IMR-90 (cell line): ENCODE results near the gene IL4R. TPM values are rescaled to one million over a fixed set of nuclear protein-coding genes. Genes with fewer than 3 reads are reported as not detected.

ENCODE experiments used
- ATAC-seq: fragments of 200-7000 bp; cut with Tn5 transposase; 2 replicates; pipeline ENCODE4 v1.9.1; 2020; ENCODE audit warnings: low read depth, mild to moderate bottlenecking, moderate library complexity
- BruUV-seq: library from RNA; stranded (reverse); fragments of 400-500 nt; replicated peaks from 2 replicates; lab custom pipeline; 2021; lab: Mats Ljungman, UMichigan
- CTCF ChIA-PET: fragments of 300-600 bp; formaldehyde crosslinking; extraction: SDS; loops from one replicate; lab custom pipeline; 2021; ENCODE audit warnings: antibody characterized with exemption; lab: Yijun Ruan, JAX
- POLR2A ChIA-PET: fragments of 300-600 bp; sonication (Branson Sonifier 250); formaldehyde crosslinking; loops from one replicate; lab custom pipeline; 2022; ENCODE audit warnings: antibody characterized with exemption; ENCODE audit not compliant: unreplicated experiment; lab: Charles Lee
- DNase-seq: peaks from one replicate; pipeline ENCODE4 v3.0.0; 2013
- H2AFZ ChIP-seq: replicated peaks from 2 replicates; pipeline ENCODE3; 2013; ENCODE audit warnings: low read length, mild to moderate bottlenecking; ENCODE audit not compliant: poor library complexity
- H2AK5ac ChIP-seq: 2 replicates; pipeline ENCODE4 v1.6.1; 2013; ENCODE audit warnings: low read depth, low read length, inconsistent platforms
- H2AK9ac ChIP-seq: replicated peaks from 2 replicates; pipeline ENCODE3; 2013; ENCODE audit warnings: mild to moderate bottlenecking, low read depth, low read length, moderate library complexity; ENCODE audit not compliant: poor library complexity
- H2BK120ac ChIP-seq: 2 replicates; pipeline ENCODE4 v1.6.1; 2013; ENCODE audit warnings: low read depth, low read length, inconsistent platforms
- H2BK15ac ChIP-seq: 3 replicates; pipeline ENCODE4 v1.6.1; 2013; ENCODE audit warnings: low read depth, low read length, inconsistent platforms
- H2BK20ac ChIP-seq: 2 replicates; pipeline ENCODE4 v1.6.1; 2013; ENCODE audit warnings: low read depth, mild to moderate bottlenecking, inconsistent platforms, low read length, moderate library complexity
- H2BK5ac ChIP-seq: 2 replicates; pipeline ENCODE4 v1.6.1; 2013; ENCODE audit warnings: mild to moderate bottlenecking, low read depth, low read length, inconsistent platforms; ENCODE audit not compliant: poor library complexity, severe bottlenecking
- H3K14ac ChIP-seq: replicated peaks from 2 replicates; pipeline ENCODE4 v1.6.1; 2013; ENCODE audit warnings: low read depth, low read length, inconsistent platforms
- H3K18ac ChIP-seq: 2 replicates; pipeline ENCODE4 v1.6.1; 2013; ENCODE audit warnings: low read depth, low read length, control low read depth
- H3K23ac ChIP-seq: 2 replicates; pipeline ENCODE4 v1.6.1; 2013; ENCODE audit warnings: low read depth, low read length, inconsistent platforms
- H3K27ac ChIP-seq: 2 replicates; pipeline ENCODE4 v1.5.1; 2013; ENCODE audit warnings: mild to moderate bottlenecking, control low read depth, low read length; ENCODE audit not compliant: insufficient read depth
- H3K27me3 ChIP-seq: 2 replicates; pipeline ENCODE4 v1.6.1; 2013; ENCODE audit warnings: low read length; ENCODE audit not compliant: control insufficient read depth, insufficient read depth
- H3K36me3 ChIP-seq: 2 replicates; pipeline ENCODE4 v1.6.1; 2013; ENCODE audit warnings: low read length, mixed read lengths; ENCODE audit not compliant: control insufficient read depth, insufficient read depth
- H3K4ac ChIP-seq: 2 replicates; pipeline ENCODE4 v1.6.1; 2013; ENCODE audit warnings: low read depth, low read length, inconsistent platforms
- H3K4me1 ChIP-seq: 2 replicates; pipeline ENCODE4 v1.6.1; 2013; ENCODE audit warnings: low read length, mixed read lengths; ENCODE audit not compliant: control insufficient read depth, insufficient read depth
- H3K4me2 ChIP-seq: 2 replicates; pipeline ENCODE4 v1.6.1; 2013; ENCODE audit warnings: low read depth, mild to moderate bottlenecking, control low read depth, low read length, moderate library complexity
- H3K4me3 ChIP-seq: 2 replicates; pipeline ENCODE4 v1.5.1; 2013; ENCODE audit warnings: low read depth, mild to moderate bottlenecking, control low read depth, low read length, moderate library complexity; ENCODE audit not compliant: insufficient read depth
- H3K56ac ChIP-seq: 2 replicates; pipeline ENCODE4 v1.6.1; 2013; ENCODE audit warnings: low read length, inconsistent platforms; ENCODE audit not compliant: insufficient read depth; ENCODE audit errors: extremely low read depth
- H3K79me1 ChIP-seq, 2 experiments: 2 replicates each; pipeline ENCODE4 v1.6.1; 2013; ENCODE audit warnings: low read length in 2 of 2, inconsistent platforms in 1 of 2, low read depth in 1 of 2
- H3K9ac ChIP-seq: 2 replicates; pipeline ENCODE4 v1.6.1; 2013; ENCODE audit warnings: low read depth, low read length, control low read depth
- H3K9me1 ChIP-seq: 2 replicates; pipeline ENCODE4 v1.6.1; 2013; ENCODE audit warnings: low read length, inconsistent platforms; ENCODE audit not compliant: insufficient read depth
- H3K9me3 ChIP-seq: 2 replicates; pipeline ENCODE4 v1.6.1; 2013; ENCODE audit warnings: low read length; ENCODE audit not compliant: control insufficient read depth, insufficient read depth
- H4K20me1 ChIP-seq: 2 replicates; pipeline ENCODE4 v1.6.1; 2013; ENCODE audit warnings: low read length, inconsistent platforms; ENCODE audit not compliant: insufficient read depth
- H4K5ac ChIP-seq: 2 replicates; pipeline ENCODE4 v1.6.1; 2013; ENCODE audit warnings: mild to moderate bottlenecking, low read depth, low read length, control low read depth
- H4K8ac ChIP-seq, 2 experiments: 2 replicates each; pipeline ENCODE4 v1.6.1; 2013; ENCODE audit warnings: low read depth in 2 of 2, low read length in 2 of 2, control low read depth in 1 of 2, inconsistent platforms in 1 of 2
- H4K91ac ChIP-seq: 2 replicates; pipeline ENCODE4 v1.6.1; 2013; ENCODE audit warnings: low read depth, low read length, inconsistent platforms; ENCODE audit not compliant: insufficient read depth
- BHLHE40 ChIP-seq: fragments of 150-350 bp; IDR thresholded peaks from 2 replicates; pipeline ENCODE4 v1.6.1; 2016; ENCODE audit warnings: mild to moderate bottlenecking, low read depth, low read length
- CEBPB ChIP-seq: IDR thresholded peaks from 2 replicates; pipeline ENCODE4 v1.6.1; 2012; ENCODE audit warnings: low read depth, low read length, improper control_type of control experiment
- CHD1 ChIP-seq: IDR thresholded peaks from 2 replicates; pipeline ENCODE4 v1.6.1; 2012; ENCODE audit warnings: low read depth, low read length, improper control_type of control experiment
- CTCF ChIP-seq: conservative IDR thresholded peaks from 2 replicates; pipeline ENCODE4 v1.5.1; 2012; ENCODE audit warnings: mild to moderate bottlenecking, low read depth, low read length, improper control_type of control experiment
- FOS ChIP-seq: fragments of 150-350 bp; IDR thresholded peaks from 2 replicates; pipeline ENCODE4 v1.6.1; 2016; ENCODE audit warnings: low read depth, low read length
- MAFK ChIP-seq: IDR thresholded peaks from 2 replicates; pipeline ENCODE4 v1.6.1; 2012; ENCODE audit warnings: low read depth, low read length, improper control_type of control experiment
- MAZ ChIP-seq: IDR thresholded peaks from 2 replicates; pipeline ENCODE4 v1.6.1; 2012; ENCODE audit warnings: low read depth, mild to moderate bottlenecking, low read length, improper control_type of control experiment, moderate library complexity, borderline replicate concordance
- POLR2A ChIP-seq: IDR thresholded peaks from 2 replicates; pipeline ENCODE4 v1.6.1; 2012; ENCODE audit warnings: mild to moderate bottlenecking, low read depth, low read length
- RCOR1 ChIP-seq: IDR thresholded peaks from 2 replicates; pipeline ENCODE4 v1.6.1; 2012; ENCODE audit warnings: mild to moderate bottlenecking, low read length, improper control_type of control experiment; ENCODE audit not compliant: insufficient replicate concordance
- RFX5 ChIP-seq: IDR thresholded peaks from 2 replicates; pipeline ENCODE4 v1.8.0; 2012; ENCODE audit warnings: low read depth, mild to moderate bottlenecking, low read length, moderate library complexity
- USF2 ChIP-seq: fragments of 150-350 bp; IDR thresholded peaks from 2 replicates; pipeline ENCODE4 v1.6.1; 2017; ENCODE audit warnings: mild to moderate bottlenecking, antibody characterized with exemption, low read length, low read depth
- WGBS, 2 experiments: methylation state at CpG; one replicate each; pipeline versions ENCODE4 v1.1.5 to v1.1.7; 2013; ENCODE audit warnings: missing lambda C conversion rate in 2 of 2; ENCODE audit not compliant: insufficient read length in 1 of 2; ENCODE audit errors: extremely low coverage in 2 of 2; 5-methylcytosine and 5-hydroxymethylcytosine counted together
- dilution Hi-C: fragments of 300-500 bp; cut with HindIII; formaldehyde crosslinking; loops from one replicate; pipeline ENCODE4 v1.14.3; 2018; ENCODE audit warnings: low sequenced_read_pairs; ENCODE audit not compliant: unreplicated experiment
- in situ Hi-C: fragments of 300-500 bp; cut with MboI; formaldehyde crosslinking; loops from 3 replicates; pipeline ENCODE4 v1.14.3; 2019; ENCODE audit warnings: low sequenced_read_pairs, inconsistent platforms, mixed read lengths
- intact Hi-C: fragments of 100-400 bp; cut with micrococcal nuclease; formaldehyde crosslinking; loops from 2 replicates; pipeline ENCODE4 v1.10.0; 2022
- polyA plus RNA-seq, 3 experiments: library from polyadenylated mRNA; depleted of rRNA; stranded (reverse); fragments of >200 nt; gene quantifications; 2 replicates each; pipeline ENCODE4 v1.2.3, GENCODE V29; 2012; ENCODE audit warnings: low replicate concordance in 1 of 3
- total RNA-seq: library from RNA; depleted of rRNA; stranded (reverse); fragments of >200 nt; gene quantifications from 2 replicates; pipeline ENCODE4 v1.2.3, GENCODE V29; 2012

Gene IL4R
- total and polyA plus RNA-seq, 2 of the 4 experiments (the other 2 are of a cell fraction), result 6.3 to 18.7 TPM

GRCh38 chr16:27287887-27288286 lies 25.9 kb upstream of the IL4R start:
- no peak overlapping the region for H3K4me3 ChIP-seq
- H2BK5ac ChIP-seq, result no peak overlapping the region
- peak overlapping the region; percentile 34 for H2AFZ ChIP-seq
- H3K23ac ChIP-seq, result no peak overlapping the region
- no peaks in the 10 kb centered on the region for H4K20me1 ChIP-seq
- peak overlapping the region; percentile 94 for H2AK5ac ChIP-seq
- peaks cover 28% of the 10 kb centered on the region for H3K9me1 ChIP-seq
- ChIA-PET CTCF (no interaction called here), POLR2A (no interaction called here)
- DNase-seq (no peak), ATAC-seq (no peak)
- H3K36me3 ChIP-seq, result no peaks in the 10 kb centered on the region
- peak overlapping the region; percentile 18 for H3K14ac ChIP-seq
- peak overlapping the region; percentile 66 for H4K91ac ChIP-seq
- H3K9me3 ChIP-seq, result no peaks in the 10 kb centered on the region
- H2BK20ac ChIP-seq, result peak overlapping the region; percentile 94
- intact Hi-C loops (no loop called here), dilution Hi-C loops (no loop called here), in situ Hi-C loops (no loop called here)
- peaks cover 0 to 12% of the 10 kb centered on the region in 2 experiments; a peak in 1 of 4 replicates for H3K79me1 ChIP-seq
- no peak overlapping the region for H3K18ac ChIP-seq
- peak overlapping the region; percentile 95 for H3K4ac ChIP-seq
- H4K8ac ChIP-seq, result peak overlapping the region in 1 of 2 experiments; percentile 60; a peak in 1 of 4 replicates
- peak overlapping the region; percentile 99; the same call in 1 of the 2 replicates for H2BK120ac ChIP-seq
- peaks cover 13% of the 10 kb centered on the region for H3K4me1 ChIP-seq
- H3K4me2 ChIP-seq, result no peak overlapping the region
- H4K5ac ChIP-seq, result peak overlapping the region; percentile 29; the same call in 1 of the 2 replicates
- no peak overlapping the region for H3K27ac ChIP-seq
- peak overlapping the region; percentile 72; the same call in 2 of the 3 replicates for H2BK15ac ChIP-seq
- H3K27me3 ChIP-seq, result no peaks in the 10 kb centered on the region
- no peak overlapping the region for H3K56ac ChIP-seq
- no TSS peak for BruUV-seq
- H2AK9ac ChIP-seq, result no peak overlapping the region
- TF ChIP-seq FOS (no peak), MAZ (no peak), RCOR1 (no peak), POLR2A (no peak), BHLHE40 (no peak), RFX5 (no peak), MAFK (no peak), CTCF (no peak), CHD1 (no peak), USF2 (no peak), CEBPB (no peak)
- no peak overlapping the region for H3K9ac ChIP-seq
- 100% methylated on average over 3 of the region's 11 CpGs; no CpG with 5 or more reads in 1 of the 2 experiments for WGBS, 2 experiments
